ENCODE data around the gene MPC2.

Gene MPC2

GRCh38 chr1:167936930-167937708, at the start of gene MPC2:
TSS of gene MPC2 (minus strand) at chr1:167937072. CDS start at chr1:167935841, 1,231 bp downstream.
- DNase-seq (ENCODE audit: low read depth in 2 of 2) = peak; percentile 49 to 57

DNA sequence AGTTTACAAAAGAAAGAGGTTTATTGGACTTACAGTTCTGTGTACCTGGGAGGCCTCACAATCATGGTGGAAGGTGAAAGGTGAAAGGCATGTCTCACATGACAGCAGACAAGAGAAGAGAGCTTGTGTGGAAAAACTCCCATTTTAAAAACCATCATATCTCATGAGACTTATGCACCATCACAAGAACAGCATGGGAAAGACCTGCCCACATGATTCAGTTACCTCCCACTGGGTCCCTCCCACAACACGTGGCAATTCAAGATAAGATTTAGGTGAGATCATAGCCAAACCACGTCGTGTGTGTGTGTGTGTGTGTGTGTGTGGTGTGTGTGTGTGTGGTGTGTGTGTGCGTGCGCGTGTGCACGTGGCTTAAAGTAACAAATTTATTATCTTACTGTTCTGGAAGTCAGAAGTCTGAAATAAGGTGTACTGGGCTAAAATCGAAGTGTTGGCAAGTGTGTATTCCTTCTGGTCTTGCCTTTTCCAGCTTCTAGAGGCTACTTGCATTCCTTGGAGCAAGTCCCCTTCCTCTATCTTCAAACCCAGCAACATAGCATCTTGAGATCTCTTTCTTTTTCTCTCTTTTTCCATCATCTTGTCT, 48.1 kb upstream of the MPC2 start:
- DNase-seq (ENCODE audit: low read depth in 2 of 2) = peak in 1 of 2 donors; percentile 4

DNA sequence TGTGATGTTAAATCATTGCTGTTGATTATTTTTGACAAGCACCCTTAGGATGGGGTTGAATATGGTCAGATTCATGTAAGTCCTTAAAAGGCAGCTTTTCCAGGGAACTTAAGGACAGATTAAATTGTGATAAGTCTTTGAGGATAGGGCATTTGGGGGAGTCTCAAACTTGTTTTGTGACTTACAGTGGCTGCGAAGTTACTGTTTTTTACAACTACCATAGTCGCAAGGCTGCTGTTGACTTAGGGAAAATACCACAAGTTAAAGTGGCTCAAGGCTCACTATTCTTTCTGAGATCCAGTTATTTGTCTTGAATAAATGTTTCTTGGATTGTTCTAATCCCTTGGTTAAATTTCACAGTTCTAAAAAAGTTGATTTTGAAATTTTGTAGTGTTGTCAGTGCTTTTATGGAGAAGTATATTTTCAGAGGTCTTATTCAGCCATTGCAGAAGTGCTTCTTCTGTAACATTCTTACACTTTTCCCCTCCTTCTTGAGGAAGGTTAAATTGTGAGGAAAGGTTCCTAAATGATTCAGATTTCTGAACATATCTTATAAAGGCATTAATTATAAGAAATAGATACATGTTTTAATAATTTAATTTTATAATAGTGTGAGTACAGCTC, 47.0 kb upstream of the MPC2 start:
- DNase-seq (ENCODE audit: low read depth in 2 of 2) = no peak

- DNase-seq (ENCODE audit: low read depth in 2 of 2) = no peak
Measured at GRCh38 chr1:167981933-167982332, 45.1 kb upstream of the MPC2 start.

DNA sequence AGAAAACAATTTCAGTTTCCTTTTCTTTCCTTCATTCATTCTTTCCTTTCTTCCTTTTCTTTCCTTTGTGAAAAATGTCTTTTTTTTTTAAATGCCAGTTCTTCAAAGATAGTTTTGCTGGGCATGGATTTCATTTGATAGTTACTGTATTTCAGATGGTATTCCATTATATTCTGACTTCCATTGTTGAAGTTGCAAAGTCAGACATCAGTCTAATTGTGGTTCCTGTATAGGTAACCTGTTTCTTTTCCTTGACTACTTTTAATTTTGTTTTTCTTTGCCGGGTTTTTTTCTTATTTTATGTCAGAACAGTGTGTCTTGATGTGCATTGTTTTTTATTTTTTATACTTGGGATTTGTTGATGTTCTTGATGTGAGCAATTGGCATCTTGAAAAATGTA, 40.4 kb upstream of the MPC2 start:
- DNase-seq (ENCODE audit: low read depth in 2 of 2) = no peak

GRCh38 chr1:167974698-167975097, 37.8 kb upstream of the MPC2 start:
- DNase-seq (ENCODE audit: low read depth in 2 of 2) = no peak

DNA sequence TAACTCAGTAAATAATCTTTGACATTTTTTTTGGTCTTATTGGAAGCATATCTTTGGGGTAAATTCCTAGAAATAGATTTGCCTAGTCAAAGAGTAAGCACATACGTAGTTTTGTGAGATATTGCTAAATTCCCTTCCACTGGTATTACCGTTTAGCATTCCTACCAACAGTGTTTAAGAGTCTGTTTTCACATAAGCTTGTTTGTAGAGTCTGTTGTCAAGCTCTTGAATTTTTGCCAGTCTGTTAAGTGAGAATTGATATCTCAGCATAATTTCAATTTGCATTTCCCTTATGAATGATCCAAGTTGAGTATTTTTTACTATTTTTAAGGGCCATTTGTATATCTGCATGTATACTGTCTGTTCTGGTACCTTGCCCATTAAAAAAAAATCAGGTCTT, 37.0 kb upstream of the MPC2 start:
- no peak for DNase-seq (ENCODE audit: low read depth in 2 of 2)

GRCh38 chr1:167968569-167968968, 31.7 kb upstream of the MPC2 start:
- no peak for DNase-seq (ENCODE audit: low read depth in 2 of 2)

DNA sequence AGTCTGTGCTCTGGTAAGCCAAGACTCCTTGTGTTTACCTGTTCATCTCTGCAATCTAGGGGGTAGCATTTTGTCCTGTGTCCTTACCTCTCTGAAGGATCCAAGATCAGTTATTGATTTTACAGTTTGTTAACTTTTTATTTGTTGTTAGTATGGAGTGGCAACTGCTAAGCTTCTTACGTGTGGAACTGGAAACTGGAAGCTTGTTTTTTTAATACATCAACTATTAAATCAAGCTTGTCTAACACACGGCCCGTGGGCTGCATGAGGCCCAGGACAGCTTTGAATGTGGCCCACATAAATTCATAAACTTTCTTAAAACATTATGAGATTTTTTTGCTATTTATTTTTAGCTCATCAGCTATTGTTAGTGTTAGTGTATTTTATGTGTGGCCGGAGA, 29.2 kb upstream of the MPC2 start:
- DNase-seq (ENCODE audit: low read depth in 2 of 2) = no peak

DNA sequence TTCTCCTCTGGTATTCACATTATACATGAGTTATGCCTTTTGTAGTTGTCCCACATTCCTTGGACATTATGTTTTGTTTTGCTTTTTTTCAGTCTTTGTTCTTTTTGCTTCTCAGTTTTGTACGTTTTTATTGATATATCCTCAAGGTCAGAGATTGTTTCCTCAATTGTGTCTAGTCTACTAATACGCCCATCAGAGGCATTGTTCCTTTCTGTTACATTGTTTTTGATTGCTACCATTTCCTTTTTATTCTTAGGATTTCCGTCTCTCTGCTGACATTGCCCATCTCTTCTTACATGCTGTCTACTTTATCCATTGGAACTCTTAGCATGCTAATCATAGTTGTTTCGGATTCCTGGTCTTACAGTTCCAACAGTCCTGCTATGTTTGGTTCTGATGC, 27.8 kb upstream of the MPC2 start:
- DNase-seq (ENCODE audit: low read depth in 2 of 2) = no peak

DNA sequence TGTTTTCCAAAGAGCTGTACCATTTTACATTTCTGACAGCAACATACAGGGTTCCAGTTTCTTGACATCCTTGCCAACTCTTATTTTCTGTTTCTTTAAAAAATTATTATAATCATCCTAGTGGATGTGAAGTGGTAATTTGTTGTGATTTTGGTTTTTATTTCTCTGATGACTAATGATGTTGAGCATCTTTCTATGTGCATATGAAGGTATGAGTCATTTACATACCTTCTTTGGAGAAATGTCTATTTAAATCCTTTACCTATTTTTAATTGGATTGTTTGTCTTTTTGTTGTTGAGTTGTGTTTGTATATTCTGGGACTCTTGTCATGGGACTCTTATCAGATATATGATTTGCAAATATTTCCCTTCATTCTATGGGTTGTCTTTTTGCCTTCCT, 20.8 kb upstream of the MPC2 start:
- no peak for DNase-seq (ENCODE audit: low read depth in 2 of 2)

DNA sequence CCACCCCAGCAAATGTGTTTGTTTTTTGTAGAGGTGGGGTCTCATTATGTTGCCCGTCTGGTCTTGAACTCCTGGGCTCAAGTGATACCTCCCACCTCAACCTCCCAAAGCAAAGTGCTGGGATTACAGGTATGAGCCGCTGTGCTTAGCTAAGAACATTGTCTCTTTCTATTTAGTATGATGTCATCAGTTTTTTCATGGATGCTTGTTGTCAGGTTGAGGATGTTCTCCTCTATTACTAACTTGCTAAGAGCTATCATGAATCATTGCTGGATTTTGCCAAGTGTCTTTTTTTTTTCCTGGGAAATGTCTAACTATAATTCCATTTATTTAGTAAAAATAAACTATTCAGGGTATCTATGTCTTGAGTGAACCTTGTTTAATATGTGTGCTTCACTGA, 19.0 kb upstream of the MPC2 start:
- DNase-seq (ENCODE audit: low read depth in 2 of 2) = no peak

- no peak for DNase-seq (ENCODE audit: low read depth in 2 of 2)
Measured at GRCh38 chr1:167950569-167950968, 13.7 kb upstream of the MPC2 start.

GRCh38 chr1:167949785-167950184, 12.9 kb upstream of the MPC2 start:
- no peak for DNase-seq (ENCODE audit: low read depth in 2 of 2)

DNA sequence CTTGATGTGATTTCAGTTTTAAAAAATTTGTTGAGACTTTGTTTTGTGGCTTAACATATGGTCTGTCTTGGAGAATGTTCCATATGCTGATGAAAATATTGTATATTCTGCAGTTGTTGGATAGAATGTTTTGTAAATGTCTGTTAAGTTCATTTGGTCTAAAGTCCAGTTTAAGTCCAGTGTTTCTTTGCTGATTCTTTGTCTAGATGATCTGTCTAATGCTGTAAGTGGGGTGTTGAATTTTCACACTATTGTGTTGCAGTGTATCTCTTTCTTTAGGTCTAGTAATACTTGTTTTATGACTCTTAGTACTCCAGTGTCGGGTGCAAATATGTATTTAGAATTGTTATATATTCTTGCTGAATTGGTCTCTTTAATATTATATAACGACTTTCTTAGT, 10.9 kb upstream of the MPC2 start:
- no peak for DNase-seq (ENCODE audit: low read depth in 2 of 2)

DNA sequence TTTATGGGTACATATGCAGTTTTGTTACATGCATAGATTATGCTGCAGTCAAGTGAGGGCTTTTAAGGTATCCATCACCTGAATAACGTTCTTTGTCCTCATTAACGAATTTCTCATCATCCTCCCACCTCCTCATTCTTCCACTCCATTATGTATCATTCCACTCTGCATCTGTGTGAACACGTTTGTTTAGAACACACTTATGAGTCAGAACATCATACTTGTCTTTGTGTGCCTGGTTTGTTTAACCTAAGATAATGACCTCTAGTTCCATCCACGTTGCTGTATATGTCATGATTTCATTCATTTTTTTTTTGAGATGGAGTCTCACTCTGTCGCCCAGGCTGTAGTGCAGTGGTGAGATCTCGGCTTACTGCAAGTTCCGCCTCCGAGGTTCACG, 6.7 kb upstream of the MPC2 start:
- DNase-seq (ENCODE audit: low read depth in 2 of 2) = no peak

- DNase-seq (ENCODE audit: low read depth in 2 of 2) = no peak
Measured at GRCh38 chr1:167940264-167940663, 3.4 kb upstream of the MPC2 start.

GRCh38 chr1:167938080-167938636, 1.3 kb upstream of the MPC2 start:
- no peak for DNase-seq (ENCODE audit: low read depth in 2 of 2)

DNA sequence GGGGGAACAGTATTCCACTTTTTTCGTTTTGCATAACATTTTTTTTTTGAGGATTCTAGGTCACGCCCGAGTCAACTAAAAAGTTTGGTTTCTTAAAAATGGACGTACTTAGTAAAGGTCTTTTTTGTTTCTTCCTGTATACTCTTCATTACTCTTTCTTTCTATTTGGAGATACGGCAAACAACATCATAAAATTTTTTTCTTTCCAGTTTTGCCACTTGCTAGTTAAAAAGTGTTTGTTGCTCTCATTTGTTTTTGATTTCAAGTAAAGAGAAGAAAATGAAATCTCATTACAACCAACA, 788 bp upstream of the MPC2 start:
- no peak for DNase-seq (ENCODE audit: low read depth in 2 of 2)

- DNase-seq (ENCODE audit: low read depth in 2 of 2) = peak; percentile 86 to 94
Measured at GRCh38 chr1:167936068-167936929, 573 bp downstream of the MPC2 start, which contains the start of gene DCAF6. TSS of gene DCAF6 (plus strand) at chr1:167936683. CDS start at chr1:167936912, 229 bp downstream.

DNA sequence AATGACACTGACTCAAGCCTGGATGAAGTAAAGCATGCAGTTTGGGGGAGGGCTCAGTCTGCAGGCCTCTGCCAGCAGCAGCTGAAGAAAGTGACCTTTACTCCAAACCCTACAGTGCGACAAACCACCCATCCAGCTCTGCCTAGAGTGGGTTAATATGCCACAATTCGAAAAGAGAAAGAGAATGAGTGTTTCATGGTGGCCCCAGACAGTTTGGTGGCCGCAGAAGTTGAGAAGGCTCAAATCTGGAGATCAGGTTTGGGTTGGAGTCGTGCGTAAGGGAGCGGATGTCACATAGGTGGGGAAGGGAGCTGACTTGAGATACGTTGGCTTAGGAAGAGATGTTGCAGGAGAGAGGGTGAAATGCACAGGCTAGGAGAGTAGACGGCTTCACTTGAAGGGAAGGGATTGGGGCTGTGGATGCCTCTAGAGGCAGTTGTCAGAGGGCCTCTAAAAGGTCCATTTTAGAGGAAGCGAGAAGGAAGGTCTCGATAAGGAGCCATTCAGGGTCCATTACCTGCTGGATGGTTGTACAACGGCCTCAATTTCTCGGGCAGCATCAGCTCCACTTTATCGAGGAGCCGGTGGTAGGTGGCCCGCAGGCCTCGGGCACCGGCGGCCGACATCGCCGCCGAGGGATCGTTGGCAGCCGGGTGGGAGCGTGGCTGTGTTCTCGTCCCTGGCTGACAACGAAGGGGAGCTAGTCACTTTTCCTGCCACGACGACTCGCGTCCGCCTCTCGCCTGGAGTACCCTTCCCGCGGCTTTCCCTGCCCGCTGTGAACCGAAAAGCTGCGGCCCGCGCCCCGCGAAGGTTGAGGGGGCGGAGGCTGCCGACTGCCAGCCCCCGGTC, 1.4 kb downstream of the MPC2 start:
- peak; percentile 6 to 17 for DNase-seq (ENCODE audit: low read depth in 2 of 2)

Data from stimulated activated CD4-positive, alpha-beta T cell treated with anti-CD3 and anti-CD28 coated beads, Interleukin-4, amount 100 ng/mL, for 48 hours (primary cell).